HG02759 (cell line): Measurements from ENCODE around the gene TOLLIP.
"Not testable (repeated sequence)": the region's sequence is repeated elsewhere in the genome, so short reads cannot be mapped to it uniquely, and the experiment has no call there.

Source experiments
- ATAC-seq: cut with Tn5 transposase; IDR thresholded peaks from one replicate; pipeline ENCODE4 v1.9.1; 2021; ENCODE audit warnings: mild to moderate bottlenecking, moderate library complexity; ENCODE audit not compliant: unreplicated experiment

Gene TOLLIP

DNA sequence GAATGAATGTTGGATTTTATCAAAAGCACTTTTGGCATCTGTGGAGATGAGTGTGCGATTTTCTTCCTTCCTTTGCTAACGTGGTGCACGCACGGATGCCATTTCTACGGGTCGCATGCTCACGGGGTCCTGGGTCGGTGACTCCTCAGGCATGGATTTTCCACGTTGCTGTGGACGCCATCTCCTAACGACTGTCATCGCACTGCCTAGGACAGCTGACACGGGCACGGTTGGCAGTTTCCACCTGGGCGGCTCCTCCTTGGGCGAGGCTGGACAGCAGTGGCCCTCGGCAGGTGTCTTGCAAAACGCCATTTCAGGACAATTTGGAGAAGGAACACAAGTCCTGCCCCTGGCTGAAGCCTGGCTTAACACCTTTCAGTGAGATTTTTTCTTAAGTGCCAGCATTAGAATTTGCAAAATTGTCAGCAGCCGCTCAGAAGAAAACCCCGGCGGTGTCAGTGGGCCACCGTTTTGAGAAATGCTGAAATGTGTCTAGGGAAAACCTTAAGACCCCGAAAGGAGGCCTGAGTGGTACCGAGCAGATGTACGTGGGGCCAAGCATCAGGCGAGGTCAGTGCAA is 34.7 kb upstream of the TOLLIP start:
- ATAC-seq: no peak

- ATAC-seq: no peak
These were observed 34.1 kb upstream of the TOLLIP start for GRCh38 chr11:1343391-1344055.

DNA sequence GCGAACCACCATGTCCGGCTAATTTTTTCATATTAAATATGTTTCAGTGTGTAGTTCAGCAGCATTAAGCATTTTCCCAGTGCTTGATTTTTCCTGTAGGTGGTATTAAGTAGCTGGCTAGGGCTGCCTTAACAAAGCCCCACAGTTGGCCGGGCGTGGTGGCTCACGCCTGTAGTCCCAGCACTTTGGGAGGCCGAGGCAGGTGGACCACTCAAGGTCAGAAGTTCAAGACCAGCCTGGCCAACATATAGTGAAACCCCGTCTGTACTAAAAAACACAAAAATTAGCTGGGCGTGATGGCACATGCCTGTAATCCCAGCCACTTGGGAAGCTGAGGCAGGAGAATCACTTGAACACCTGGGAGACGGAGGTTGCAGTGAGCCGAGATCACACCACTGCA is 33.5 kb upstream of the TOLLIP start:
- no peak for ATAC-seq

DNA sequence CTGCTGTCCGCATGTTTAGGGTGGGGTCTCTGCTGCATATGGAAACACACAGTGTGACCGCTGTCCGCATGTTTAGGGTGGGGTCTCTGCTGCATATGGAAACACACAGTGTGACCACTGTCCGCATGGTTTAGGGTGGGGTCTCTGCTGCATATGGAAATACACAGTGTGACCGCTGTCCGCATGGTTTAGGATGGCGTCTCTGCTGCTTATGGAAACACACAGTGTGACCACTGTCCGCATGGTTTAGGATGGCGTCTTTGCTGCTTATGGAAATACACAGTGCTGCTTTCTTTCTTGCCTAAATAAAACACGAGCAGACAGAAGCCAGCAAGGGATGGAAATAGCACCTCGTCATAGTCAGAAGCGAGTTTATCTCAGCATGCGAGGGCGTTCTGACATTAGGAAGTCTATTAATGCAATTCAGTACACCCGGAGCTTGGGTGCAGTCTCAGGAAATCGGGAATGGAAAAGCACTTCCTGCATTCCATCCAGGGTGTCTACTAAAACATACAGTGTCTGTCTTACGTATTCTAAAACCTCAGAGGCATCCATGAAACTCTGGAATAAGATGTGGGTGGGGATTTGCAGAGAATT is 32.6 kb upstream of the TOLLIP start:
- no peak for ATAC-seq

GRCh38 chr11:1341226-1341625 is 31.8 kb upstream of the TOLLIP start:
- not testable (repeated sequence) for ATAC-seq

GRCh38 chr11:1340111-1340510 is 30.7 kb upstream of the TOLLIP start:
- ATAC-seq: no peak

GRCh38 chr11:1339066-1339675 is 29.7 kb upstream of the TOLLIP start:
- no peak for ATAC-seq

DNA sequence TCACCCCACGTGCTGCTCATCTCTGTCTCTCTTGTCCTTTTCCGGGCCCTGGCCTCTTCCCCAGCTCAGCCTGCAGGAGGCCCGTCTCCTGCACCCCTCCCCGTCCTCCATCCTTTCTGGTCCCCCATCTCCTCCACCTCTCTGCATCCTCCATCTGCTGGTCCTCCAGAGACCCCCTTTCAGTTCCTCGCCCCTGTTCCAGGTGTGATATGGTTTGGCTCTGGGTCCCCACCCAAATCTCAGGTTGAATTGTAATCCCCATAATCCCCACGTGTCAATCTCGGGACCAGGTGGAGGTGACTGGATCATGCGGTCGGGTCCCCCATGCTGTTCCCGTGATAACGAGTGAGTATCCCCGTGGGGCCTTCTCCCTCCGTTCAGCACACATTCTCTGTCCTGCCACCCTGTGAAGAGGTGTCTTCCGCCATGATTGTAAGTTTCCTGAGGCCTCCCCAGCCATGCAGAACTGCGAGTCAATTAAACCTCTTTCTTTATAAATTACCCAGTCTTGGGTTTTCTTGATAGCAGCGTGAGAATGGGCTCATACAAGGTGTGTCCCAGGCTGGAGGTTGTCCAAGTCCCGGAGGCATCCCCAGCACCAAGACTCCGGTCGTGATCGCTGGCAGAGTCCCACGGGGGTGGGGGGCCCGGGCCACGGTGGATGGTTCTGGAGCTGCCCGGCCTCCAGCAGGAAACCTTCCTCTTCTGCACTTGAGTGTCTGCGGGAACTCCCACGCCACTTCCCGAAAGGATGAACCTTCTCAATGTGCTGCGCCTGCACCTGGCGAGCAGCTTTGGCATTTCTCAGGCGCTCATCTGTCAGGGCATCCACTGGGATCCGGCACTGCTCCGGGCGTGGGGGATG is 29.0 kb upstream of the TOLLIP start:
- no peak for ATAC-seq

DNA sequence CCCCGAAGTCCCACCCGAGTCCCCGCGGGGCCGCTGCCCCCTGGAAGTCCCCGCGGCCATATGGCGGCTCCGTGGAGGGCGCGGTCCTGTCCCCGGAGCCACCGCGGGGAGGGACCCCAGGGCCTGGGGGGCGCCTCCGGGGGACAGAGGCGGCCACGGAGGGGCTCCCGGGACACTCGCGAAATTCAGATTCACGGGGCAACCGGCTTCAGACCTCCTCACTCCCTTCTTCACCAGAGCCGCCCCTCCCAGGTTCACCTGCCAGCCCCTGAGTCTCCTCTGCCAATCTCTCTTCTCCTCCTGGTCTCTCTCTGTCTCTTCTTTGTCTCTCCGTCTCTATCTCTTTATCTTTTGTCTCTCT is 28.2 kb upstream of the TOLLIP start:
- ATAC-seq: no peak

DNA sequence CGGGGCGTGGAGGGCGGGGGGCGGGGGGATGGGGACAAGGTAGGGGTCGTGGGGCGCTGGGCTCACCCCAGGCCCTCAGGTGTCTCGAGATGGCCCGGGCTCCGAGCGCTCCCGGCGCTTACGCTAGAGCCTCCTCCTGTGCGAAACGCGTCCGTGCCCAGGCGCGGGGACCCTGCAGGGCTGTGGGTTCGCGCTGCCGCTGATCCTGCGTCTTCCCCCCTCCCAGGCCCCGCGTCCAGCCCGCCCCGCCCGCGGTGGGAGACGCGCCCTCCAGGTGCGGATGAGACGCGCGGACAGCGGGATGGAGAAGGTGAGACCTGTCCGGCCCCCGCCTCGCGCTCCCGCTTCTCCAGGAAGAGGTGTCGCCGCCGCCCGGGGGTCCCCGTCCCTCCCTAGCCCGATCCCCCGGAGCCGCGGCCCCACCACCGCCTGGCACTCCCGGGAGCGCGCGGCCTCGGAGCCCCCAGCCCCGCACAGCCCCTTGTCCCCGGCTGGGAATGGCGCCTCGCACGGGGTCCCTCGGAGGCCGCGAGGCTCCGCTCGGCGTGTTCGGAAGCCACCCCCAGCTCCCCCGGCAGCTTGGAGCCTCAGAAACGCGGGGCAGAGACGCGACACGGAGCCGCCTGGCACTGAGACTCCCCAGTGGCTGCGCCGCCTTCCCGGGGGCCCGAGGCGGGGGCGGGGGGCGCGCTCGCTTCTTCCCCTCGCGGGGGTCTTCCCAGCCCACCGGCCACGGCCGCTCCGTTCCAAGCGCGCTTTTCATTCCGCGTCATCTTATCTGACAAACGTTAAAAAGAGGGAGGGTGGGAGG is 27.6 kb upstream of the TOLLIP start:
- no peak for ATAC-seq

DNA sequence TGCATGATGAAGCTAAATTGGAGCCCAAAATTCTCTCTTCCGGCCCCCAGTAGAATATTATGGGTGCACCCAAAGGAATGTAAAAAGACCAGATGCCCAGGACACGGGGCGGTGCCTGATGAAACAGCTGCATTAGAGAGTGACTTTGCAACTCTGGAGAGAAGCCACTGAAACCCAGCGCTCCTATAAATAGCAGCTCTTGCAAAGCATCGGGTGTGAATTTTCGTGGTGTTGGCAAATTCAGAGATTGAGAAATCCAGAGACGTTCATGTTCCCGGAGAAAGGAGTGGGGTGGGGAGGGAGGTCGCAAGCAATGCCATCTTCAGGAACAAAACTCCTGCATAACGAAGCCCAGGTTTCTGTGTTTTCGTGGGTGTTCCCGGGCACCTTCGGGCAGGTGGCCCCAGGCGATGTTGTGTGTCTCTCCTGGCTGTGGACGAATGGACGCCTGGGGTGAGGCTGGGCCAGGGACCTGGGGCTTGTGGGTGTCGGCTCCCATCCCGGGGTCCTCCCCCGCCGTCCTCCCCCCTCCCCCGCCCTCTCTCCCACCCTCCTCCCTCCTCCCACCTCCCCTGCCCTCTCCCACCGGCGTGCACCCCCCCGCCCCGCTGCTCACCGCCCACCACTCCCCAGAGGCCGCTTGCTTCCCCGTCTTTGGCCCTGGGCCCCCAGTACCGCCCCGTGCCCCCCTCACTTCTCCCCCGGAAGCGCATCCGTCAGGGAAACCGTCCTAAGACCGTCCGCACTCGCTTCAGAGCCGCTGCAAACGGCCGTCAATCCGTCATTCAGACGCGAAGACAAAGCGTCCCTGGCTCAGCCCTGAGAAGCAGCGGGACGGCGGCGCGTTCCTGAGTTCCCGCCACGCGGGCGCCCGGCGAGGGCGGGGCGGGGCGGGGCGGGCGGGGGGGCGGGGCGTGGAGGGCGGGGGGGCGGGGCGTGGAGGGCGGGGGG is 26.7 kb upstream of the TOLLIP start:
- no peak for ATAC-seq

DNA sequence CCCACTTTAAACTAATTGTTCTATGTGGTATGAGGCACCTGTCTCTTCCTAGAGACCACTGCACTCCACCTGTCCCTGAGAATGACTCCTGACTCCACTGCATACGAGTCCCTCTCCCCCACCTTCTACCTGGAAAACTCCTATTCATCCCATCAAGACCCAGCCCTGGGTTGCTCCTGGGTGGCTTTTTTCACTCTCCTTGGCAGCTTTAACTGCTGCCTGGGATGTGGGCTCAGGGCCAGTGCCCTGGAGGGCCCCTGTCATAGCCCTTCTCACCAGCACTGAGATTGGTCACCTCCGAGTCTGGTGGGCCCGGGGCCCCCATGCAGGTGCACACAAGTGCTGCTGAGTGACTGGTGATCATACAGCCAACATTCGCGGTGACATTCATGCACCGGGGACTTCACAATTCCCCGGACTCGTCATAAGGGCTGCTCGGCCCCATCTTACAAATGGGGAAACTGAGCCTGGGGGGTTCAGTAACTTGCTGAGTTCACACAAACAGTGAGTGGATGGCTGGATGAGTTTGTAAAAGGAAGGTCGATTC is 25.9 kb upstream of the TOLLIP start:
- ATAC-seq: no peak

DNA sequence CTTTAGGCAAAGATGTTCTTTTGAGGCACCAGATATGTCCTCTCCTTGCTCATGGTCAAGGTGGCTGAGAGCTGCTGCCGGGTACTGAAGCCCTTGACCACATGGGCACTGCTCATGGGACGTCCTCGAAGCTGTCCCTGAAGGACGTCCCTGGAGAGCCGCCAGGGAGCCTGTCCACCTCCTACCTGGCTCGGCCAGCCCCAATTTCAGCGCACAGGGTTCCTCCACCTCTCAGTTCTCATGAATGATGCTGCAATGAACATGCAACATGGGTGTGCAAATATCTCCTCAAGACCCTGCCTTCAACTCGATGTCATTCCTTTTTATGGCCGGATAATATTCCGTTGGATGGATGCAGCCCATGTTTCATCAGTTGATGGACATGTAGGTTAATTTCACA is 24.4 kb upstream of the TOLLIP start:
- ATAC-seq: no peak

GRCh38 chr11:1333091-1333772 is 23.8 kb upstream of the TOLLIP start:
- ATAC-seq: no peak

GRCh38 chr11:1330473-1330872 is 21.0 kb upstream of the TOLLIP start:
- ATAC-seq: no peak

GRCh38 chr11:1327064-1327460 is 17.6 kb upstream of the TOLLIP start:
- no peak for ATAC-seq

- ATAC-seq: no peak
These were observed 17.1 kb upstream of the TOLLIP start for GRCh38 chr11:1326435-1327063.

DNA sequence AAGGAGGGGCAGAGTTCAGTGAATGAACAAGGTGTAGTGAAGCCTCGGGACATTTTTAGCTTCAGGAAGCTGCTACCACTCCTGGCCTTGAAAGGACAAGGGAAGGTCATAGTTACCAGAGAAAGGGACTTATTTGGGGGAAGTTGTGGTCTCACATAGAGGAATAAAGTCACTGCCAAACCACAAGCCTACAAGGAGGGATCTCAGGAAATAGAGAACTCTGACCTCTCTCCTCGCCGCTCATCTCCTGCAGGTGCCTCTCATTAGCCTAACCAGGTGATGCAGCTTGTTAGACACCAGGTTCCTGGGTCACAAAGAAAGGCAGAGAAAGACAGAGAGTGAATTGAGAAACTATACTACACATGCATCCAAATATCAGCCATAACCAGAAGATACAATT is 14.3 kb upstream of the TOLLIP start:
- no peak for ATAC-seq
